SK-N-SH treated with all-trans-retinoic acid at 6 μM for 48 hours (cell line): ENCODE results near the gene FAM111A.

Source experiments
- ATAC-seq: fragments of 200-7000 bp; cut with Tn5 transposase; 3 replicates; pipeline ENCODE4 v1.9.1; 2020; ENCODE audit warnings: mild to moderate bottlenecking, moderate library complexity
- ARNTL ChIP-seq: fragments of 450-650 bp; formaldehyde crosslinking; IDR thresholded peaks from 2 replicates; pipeline ENCODE4 v1.5.0; 2020; ENCODE audit warnings: low read depth, mild to moderate bottlenecking, moderate library complexity, borderline replicate concordance
- CSDC2 ChIP-seq: fragments of 250-450 bp; sonication (Bioruptor Pico); IDR thresholded peaks from 2 replicates; pipeline ENCODE4 v1.5.0; 2020; ENCODE audit warnings: mild to moderate bottlenecking, moderate library complexity
- ESRRG ChIP-seq: fragments of 250-450 bp; sonication (Bioruptor Pico); IDR thresholded peaks from 2 replicates; pipeline ENCODE4 v1.6.1; 2021; ENCODE audit warnings: mild to moderate bottlenecking
- PPARA ChIP-seq: fragments of 250-450 bp; sonication (Bioruptor Pico); IDR thresholded peaks from 2 replicates; pipeline ENCODE4 v1.5.0; 2020; ENCODE audit warnings: mild to moderate bottlenecking, borderline replicate concordance
- RARB ChIP-seq: fragments of 250-450 bp; sonication (Bioruptor Pico); IDR thresholded peaks from 2 replicates; pipeline ENCODE4 v1.8.0; 2021; ENCODE audit warnings: mild to moderate bottlenecking, moderate library complexity
- SNAI2 ChIP-seq: fragments of 250-450 bp; sonication (Bioruptor Pico); IDR thresholded peaks from 2 replicates; pipeline ENCODE4 v1.5.0; 2020; ENCODE audit warnings: mild to moderate bottlenecking, moderate library complexity
- ZC3H10 ChIP-seq: fragments of 250-450 bp; sonication (Bioruptor Pico); IDR thresholded peaks from 2 replicates; pipeline ENCODE4 v1.5.1; 2021; ENCODE audit warnings: mild to moderate bottlenecking, moderate library complexity
- ZFP3 ChIP-seq: fragments of 250-450 bp; sonication (Bioruptor Pico); IDR thresholded peaks from 2 replicates; pipeline ENCODE4 v1.5.0; 2020; ENCODE audit warnings: mild to moderate bottlenecking, moderate library complexity
- ZFP30 ChIP-seq: fragments of 450-650 bp; formaldehyde crosslinking; IDR thresholded peaks from 2 replicates; pipeline ENCODE4 v1.5.0; 2022; ENCODE audit warnings: mild to moderate bottlenecking, moderate library complexity
- ZNF565 ChIP-seq: fragments of 450-650 bp; formaldehyde crosslinking; conservative IDR thresholded peaks from 2 replicates; pipeline ENCODE4 v1.5.0; 2020; ENCODE audit warnings: low read depth, mild to moderate bottlenecking, moderate library complexity
- ZNF70 ChIP-seq: fragments of 450-650 bp; formaldehyde crosslinking; IDR thresholded peaks from 2 replicates; pipeline ENCODE4 v1.5.0; 2020; ENCODE audit warnings: mild to moderate bottlenecking, moderate library complexity
- ZNF8 ChIP-seq: fragments of 450-650 bp; formaldehyde crosslinking; IDR thresholded peaks from 2 replicates; pipeline ENCODE4 v1.5.0; 2020; ENCODE audit warnings: mild to moderate bottlenecking, moderate library complexity
- TF ChIP-seq, protein P1 (sequence below): fragments of 250-450 bp; sonication (Bioruptor Pico); IDR thresholded peaks from 2 replicates; pipeline ENCODE4 v1.5.1; 2020; ENCODE audit warnings: low read depth, mild to moderate bottlenecking, moderate library complexity
- TF ChIP-seq, protein P2 (sequence below): fragments of 250-450 bp; sonication (Bioruptor Pico); IDR thresholded peaks from 2 replicates; pipeline ENCODE4 v1.5.0; 2020; ENCODE audit warnings: mild to moderate bottlenecking, moderate library complexity
- TF ChIP-seq, protein P3 (sequence below): fragments of 250-450 bp; sonication (Bioruptor Pico); IDR thresholded peaks from 2 replicates; pipeline ENCODE4 v1.8.0; 2020; ENCODE audit warnings: mild to moderate bottlenecking, moderate library complexity, borderline replicate concordance
- TF ChIP-seq, protein P4 (sequence below): fragments of 250-450 bp; sonication (Bioruptor Pico); IDR thresholded peaks from 2 replicates; pipeline ENCODE4 v1.8.0; 2021; ENCODE audit warnings: low read depth, mild to moderate bottlenecking, moderate library complexity, borderline replicate concordance
- TF ChIP-seq, protein P5 (sequence below): fragments of 250-450 bp; sonication (Bioruptor Pico); IDR thresholded peaks from 2 replicates; pipeline ENCODE4 v1.5.1; 2021; ENCODE audit warnings: mild to moderate bottlenecking, moderate library complexity

The FAM111A gene

DNA sequence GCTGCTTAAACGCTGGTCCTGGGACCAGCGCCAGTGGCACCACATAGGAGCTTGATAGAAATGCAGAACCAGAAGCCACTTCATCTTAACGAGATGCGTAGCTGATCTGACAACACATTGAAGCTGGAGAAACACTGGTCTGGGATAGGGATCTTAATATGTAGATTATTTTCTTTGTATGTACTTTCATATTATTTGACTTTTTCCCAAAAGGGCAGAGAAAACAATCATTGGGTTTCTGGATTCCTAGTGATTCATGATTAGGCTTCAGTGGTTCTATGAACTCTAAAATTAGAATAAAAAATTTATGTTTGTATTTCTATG lies 57.7 kb downstream of the FAM111A start:
- TF ChIP-seq ZC3H10 (CRISPR knock-in tag): no peak
- TF ChIP-seq ZNF565 (CRISPR knock-in tag): no peak
- TF ChIP-seq, protein P1, sequence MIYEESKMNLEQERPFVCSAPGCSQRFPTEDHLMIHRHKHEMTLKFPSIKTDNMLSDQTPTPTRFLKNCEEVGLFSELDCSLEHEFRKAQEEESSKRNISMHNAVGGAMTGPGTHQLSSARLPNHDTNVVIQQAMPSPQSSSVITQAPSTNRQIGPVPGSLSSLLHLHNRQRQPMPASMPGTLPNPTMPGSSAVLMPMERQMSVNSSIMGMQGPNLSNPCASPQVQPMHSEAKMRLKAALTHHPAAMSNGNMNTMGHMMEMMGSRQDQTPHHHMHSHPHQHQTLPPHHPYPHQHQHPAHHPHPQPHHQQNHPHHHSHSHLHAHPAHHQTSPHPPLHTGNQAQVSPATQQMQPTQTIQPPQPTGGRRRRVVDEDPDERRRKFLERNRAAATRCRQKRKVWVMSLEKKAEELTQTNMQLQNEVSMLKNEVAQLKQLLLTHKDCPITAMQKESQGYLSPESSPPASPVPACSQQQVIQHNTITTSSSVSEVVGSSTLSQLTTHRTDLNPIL (CRISPR knock-in tag): no peak
- no peak for TF ChIP-seq ZFP30
- TF ChIP-seq, protein P2, sequence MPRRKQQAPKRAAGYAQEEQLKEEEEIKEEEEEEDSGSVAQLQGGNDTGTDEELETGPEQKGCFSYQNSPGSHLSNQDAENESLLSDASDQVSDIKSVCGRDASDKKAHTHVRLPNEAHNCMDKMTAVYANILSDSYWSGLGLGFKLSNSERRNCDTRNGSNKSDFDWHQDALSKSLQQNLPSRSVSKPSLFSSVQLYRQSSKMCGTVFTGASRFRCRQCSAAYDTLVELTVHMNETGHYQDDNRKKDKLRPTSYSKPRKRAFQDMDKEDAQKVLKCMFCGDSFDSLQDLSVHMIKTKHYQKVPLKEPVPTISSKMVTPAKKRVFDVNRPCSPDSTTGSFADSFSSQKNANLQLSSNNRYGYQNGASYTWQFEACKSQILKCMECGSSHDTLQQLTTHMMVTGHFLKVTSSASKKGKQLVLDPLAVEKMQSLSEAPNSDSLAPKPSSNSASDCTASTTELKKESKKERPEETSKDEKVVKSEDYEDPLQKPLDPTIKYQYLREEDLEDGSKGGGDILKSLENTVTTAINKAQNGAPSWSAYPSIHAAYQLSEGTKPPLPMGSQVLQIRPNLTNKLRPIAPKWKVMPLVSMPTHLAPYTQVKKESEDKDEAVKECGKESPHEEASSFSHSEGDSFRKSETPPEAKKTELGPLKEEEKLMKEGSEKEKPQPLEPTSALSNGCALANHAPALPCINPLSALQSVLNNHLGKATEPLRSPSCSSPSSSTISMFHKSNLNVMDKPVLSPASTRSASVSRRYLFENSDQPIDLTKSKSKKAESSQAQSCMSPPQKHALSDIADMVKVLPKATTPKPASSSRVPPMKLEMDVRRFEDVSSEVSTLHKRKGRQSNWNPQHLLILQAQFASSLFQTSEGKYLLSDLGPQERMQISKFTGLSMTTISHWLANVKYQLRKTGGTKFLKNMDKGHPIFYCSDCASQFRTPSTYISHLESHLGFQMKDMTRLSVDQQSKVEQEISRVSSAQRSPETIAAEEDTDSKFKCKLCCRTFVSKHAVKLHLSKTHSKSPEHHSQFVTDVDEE (CRISPR knock-in tag): no peak
- TF ChIP-seq, protein P3, sequence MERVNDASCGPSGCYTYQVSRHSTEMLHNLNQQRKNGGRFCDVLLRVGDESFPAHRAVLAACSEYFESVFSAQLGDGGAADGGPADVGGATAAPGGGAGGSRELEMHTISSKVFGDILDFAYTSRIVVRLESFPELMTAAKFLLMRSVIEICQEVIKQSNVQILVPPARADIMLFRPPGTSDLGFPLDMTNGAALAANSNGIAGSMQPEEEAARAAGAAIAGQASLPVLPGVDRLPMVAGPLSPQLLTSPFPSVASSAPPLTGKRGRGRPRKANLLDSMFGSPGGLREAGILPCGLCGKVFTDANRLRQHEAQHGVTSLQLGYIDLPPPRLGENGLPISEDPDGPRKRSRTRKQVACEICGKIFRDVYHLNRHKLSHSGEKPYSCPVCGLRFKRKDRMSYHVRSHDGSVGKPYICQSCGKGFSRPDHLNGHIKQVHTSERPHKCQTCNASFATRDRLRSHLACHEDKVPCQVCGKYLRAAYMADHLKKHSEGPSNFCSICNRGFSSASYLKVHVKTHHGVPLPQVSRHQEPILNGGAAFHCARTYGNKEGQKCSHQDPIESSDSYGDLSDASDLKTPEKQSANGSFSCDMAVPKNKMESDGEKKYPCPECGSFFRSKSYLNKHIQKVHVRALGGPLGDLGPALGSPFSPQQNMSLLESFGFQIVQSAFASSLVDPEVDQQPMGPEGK (CRISPR knock-in tag): no peak
- TF ChIP-seq ARNTL: no peak
- TF ChIP-seq, protein P4, sequence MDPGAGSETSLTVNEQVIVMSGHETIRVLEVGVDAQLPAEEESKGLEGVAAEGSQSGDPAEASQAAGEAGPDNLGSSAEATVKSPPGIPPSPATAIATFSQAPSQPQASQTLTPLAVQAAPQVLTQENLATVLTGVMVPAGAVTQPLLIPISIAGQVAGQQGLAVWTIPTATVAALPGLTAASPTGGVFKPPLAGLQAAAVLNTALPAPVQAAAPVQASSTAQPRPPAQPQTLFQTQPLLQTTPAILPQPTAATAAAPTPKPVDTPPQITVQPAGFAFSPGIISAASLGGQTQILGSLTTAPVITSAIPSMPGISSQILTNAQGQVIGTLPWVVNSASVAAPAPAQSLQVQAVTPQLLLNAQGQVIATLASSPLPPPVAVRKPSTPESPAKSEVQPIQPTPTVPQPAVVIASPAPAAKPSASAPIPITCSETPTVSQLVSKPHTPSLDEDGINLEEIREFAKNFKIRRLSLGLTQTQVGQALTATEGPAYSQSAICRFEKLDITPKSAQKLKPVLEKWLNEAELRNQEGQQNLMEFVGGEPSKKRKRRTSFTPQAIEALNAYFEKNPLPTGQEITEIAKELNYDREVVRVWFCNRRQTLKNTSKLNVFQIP (CRISPR knock-in tag): no peak
- no peak for TF ChIP-seq SNAI2
- no peak for TF ChIP-seq ZFP3 (CRISPR knock-in tag)
- TF ChIP-seq, protein P5, sequence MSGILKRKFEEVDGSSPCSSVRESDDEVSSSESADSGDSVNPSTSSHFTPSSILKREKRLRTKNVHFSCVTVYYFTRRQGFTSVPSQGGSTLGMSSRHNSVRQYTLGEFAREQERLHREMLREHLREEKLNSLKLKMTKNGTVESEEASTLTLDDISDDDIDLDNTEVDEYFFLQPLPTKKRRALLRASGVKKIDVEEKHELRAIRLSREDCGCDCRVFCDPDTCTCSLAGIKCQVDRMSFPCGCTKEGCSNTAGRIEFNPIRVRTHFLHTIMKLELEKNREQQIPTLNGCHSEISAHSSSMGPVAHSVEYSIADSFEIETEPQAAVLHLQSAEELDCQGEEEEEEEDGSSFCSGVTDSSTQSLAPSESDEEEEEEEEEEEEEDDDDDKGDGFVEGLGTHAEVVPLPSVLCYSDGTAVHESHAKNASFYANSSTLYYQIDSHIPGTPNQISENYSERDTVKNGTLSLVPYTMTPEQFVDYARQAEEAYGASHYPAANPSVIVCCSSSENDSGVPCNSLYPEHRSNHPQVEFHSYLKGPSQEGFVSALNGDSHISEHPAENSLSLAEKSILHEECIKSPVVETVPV (CRISPR knock-in tag): no peak
- TF ChIP-seq RARB: no peak
- TF ChIP-seq CSDC2 (CRISPR knock-in tag): no peak
- no peak for TF ChIP-seq ZNF8 (CRISPR knock-in tag)
- TF ChIP-seq ZNF70 (CRISPR knock-in tag): no peak
- no peak for TF ChIP-seq ESRRG
- no peak for ATAC-seq

DNA sequence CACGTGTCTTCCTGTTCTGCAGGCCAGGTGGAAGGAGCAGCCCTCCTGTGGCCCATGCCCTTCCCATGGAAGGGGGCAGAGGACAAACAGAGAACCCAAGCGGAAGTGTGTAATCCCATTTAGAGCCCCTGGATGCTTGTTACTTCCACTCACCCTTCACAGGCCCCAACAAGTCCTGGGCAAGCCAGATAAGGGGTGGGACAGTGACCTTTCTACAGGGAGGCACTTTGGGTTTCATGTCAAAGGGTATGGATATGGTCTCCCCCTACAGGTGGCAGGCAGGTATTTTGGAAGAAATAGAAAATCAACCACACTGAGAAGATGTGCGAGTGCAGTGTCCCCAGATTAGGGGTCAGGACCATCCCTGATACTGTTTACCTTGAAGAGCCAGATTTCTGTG lies 58.7 kb downstream of the FAM111A start:
- ATAC-seq: no peak
- TF ChIP-seq PPARA (no peak), ZFP30 (no peak)
- TF ChIP-seq, protein P1 (CRISPR knock-in tag): no peak
- TF ChIP-seq, protein P3 (CRISPR knock-in tag): no peak
